Endodermal cell (in vitro differentiated cells): Measurements from ENCODE around the gene IQGAP2. TPM values are rescaled to one million over a fixed set of nuclear protein-coding genes. Genes with fewer than 3 reads are reported as not detected.
A peak's percentile ranks its signal among the peaks of the same experiment; 100 is the strongest.
"Not testable (repeated sequence)": the region's sequence is repeated elsewhere in the genome, so short reads cannot be mapped to it uniquely, and the experiment has no call there.

Source experiments
- DNase-seq: peaks from one replicate; pipeline ENCODE4 v3.0.0-alpha.2; 2017
- H3K27ac ChIP-seq: 2 replicates; pipeline ENCODE4 v1.5.1; 2013; ENCODE audit warnings: mild to moderate bottlenecking, low read depth, low read length, moderate library complexity
- H3K27me3 ChIP-seq: 2 replicates; pipeline ENCODE4 v1.6.1; 2013; ENCODE audit warnings: mild to moderate bottlenecking, low read length, moderate library complexity; ENCODE audit not compliant: insufficient read depth, control insufficient read depth, poor library complexity, severe bottlenecking
- H3K36me3 ChIP-seq: 2 replicates; pipeline ENCODE4 v1.7.0; 2013; ENCODE audit warnings: mild to moderate bottlenecking, low read length, moderate library complexity; ENCODE audit not compliant: control insufficient read depth, insufficient read depth
- H3K4me1 ChIP-seq: one replicate; pipeline ENCODE4 v1.7.0; 2013; ENCODE audit warnings: low read length; ENCODE audit not compliant: control insufficient read depth, insufficient read depth
- H3K4me3 ChIP-seq: 2 replicates; pipeline ENCODE4 v1.5.1; 2013; ENCODE audit warnings: mild to moderate bottlenecking, low read length, moderate library complexity
- H3K9ac ChIP-seq: 2 replicates; pipeline ENCODE4 v1.6.1; 2013; ENCODE audit warnings: mild to moderate bottlenecking, low read length, moderate library complexity; ENCODE audit not compliant: poor library complexity, severe bottlenecking; ENCODE audit errors: extremely low read depth
- H3K9me3 ChIP-seq: 2 replicates; pipeline ENCODE4 v1.6.1; 2013; ENCODE audit warnings: mild to moderate bottlenecking, low read length, moderate library complexity; ENCODE audit not compliant: control insufficient read depth
- H3K27ac Mint-ChIP-seq: 2 replicates; pipeline ENCODE4 v1.8.0; 2020; ENCODE audit warnings: mixed read lengths
- H3K27me3 Mint-ChIP-seq: 2 replicates; pipeline ENCODE4 v1.8.0; 2021; ENCODE audit warnings: mild to moderate bottlenecking, mixed read lengths; ENCODE audit not compliant: insufficient read depth
- H3K36me3 Mint-ChIP-seq: 2 replicates; pipeline ENCODE4 v1.8.0; 2020; ENCODE audit warnings: low read depth, mixed read lengths
- H3K4me1 Mint-ChIP-seq: 2 replicates; pipeline ENCODE4 v1.8.0; 2020; ENCODE audit warnings: mixed read lengths
- H3K4me3 Mint-ChIP-seq: 2 replicates; pipeline ENCODE4 v1.8.0; 2020; ENCODE audit warnings: mild to moderate bottlenecking, moderate library complexity, mixed read lengths
- H3K9me3 Mint-ChIP-seq: 2 replicates; pipeline ENCODE4 v1.8.0; 2020; ENCODE audit warnings: mild to moderate bottlenecking, mixed read lengths
- WGBS, 2 experiments: methylation state at CpG; one replicate each; pipeline versions ENCODE4 v1.1.5 to v1.1.7; 2013; ENCODE audit warnings: missing lambda C conversion rate in 2 of 2, mixed read lengths in 1 of 2; ENCODE audit not compliant: insufficient coverage in 1 of 2, insufficient read length in 1 of 2; 5-methylcytosine and 5-hydroxymethylcytosine counted together
- total RNA-seq, 2 donors: library from RNA; stranded (reverse); fragmentation: NEBNext Ultra II Directional in 1 of 2; extraction: Animal tissue kit (Norgen Biotek cat#: 25700) in 1 of 2; gene quantifications; 2 replicates in 1 of 2; 3 replicates in 1 of 2; pipeline ENCODE4 v1.2.1, GENCODE V29; 2021
- TF ChIP-seq, protein P1 (sequence below): fragments of 200-600 bp; sonication (generic); conservative IDR thresholded peaks from 2 replicates; pipeline ENCODE4 v1.5.0; 2021; ENCODE audit warnings: antibody characterized with exemption, mild to moderate bottlenecking

IQGAP2 gene
- total RNA-seq, 2 donors from 2014 or later: 8.3 to 19.4 TPM

- Mint-ChIP-seq H3K9me3 (no peaks in the 10 kb centered on the region), H3K27ac (peak overlapping the region; percentile 25), H3K4me3 (no peak overlapping the region), H3K27me3 (no peaks in the 10 kb centered on the region), H3K36me3 (peaks cover 19% of the 10 kb centered on the region), H3K4me1 (peaks cover 10% of the 10 kb centered on the region)
- no peaks in the 10 kb centered on the region for H3K4me1 ChIP-seq
- H3K4me3 ChIP-seq: no peak overlapping the region
- H3K27ac ChIP-seq: no peak overlapping the region
- 91 to 93% methylated on average over 3 to 4 of the region's 4 CpGs for WGBS, 2 experiments
- DNase-seq: no peak
- H3K9me3 ChIP-seq: no peaks in the 10 kb centered on the region
- no peak overlapping the region for H3K9ac ChIP-seq
- no peaks in the 10 kb centered on the region for H3K27me3 ChIP-seq
- peaks cover 8% of the 10 kb centered on the region for H3K36me3 ChIP-seq
- TF ChIP-seq, protein P1, sequence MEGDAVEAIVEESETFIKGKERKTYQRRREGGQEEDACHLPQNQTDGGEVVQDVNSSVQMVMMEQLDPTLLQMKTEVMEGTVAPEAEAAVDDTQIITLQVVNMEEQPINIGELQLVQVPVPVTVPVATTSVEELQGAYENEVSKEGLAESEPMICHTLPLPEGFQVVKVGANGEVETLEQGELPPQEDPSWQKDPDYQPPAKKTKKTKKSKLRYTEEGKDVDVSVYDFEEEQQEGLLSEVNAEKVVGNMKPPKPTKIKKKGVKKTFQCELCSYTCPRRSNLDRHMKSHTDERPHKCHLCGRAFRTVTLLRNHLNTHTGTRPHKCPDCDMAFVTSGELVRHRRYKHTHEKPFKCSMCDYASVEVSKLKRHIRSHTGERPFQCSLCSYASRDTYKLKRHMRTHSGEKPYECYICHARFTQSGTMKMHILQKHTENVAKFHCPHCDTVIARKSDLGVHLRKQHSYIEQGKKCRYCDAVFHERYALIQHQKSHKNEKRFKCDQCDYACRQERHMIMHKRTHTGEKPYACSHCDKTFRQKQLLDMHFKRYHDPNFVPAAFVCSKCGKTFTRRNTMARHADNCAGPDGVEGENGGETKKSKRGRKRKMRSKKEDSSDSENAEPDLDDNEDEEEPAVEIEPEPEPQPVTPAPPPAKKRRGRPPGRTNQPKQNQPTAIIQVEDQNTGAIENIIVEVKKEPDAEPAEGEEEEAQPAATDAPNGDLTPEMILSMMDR: no peak
Measured at GRCh38 chr5:76735762-76736545, 332.9 kb downstream of the IQGAP2 start.

DNA sequence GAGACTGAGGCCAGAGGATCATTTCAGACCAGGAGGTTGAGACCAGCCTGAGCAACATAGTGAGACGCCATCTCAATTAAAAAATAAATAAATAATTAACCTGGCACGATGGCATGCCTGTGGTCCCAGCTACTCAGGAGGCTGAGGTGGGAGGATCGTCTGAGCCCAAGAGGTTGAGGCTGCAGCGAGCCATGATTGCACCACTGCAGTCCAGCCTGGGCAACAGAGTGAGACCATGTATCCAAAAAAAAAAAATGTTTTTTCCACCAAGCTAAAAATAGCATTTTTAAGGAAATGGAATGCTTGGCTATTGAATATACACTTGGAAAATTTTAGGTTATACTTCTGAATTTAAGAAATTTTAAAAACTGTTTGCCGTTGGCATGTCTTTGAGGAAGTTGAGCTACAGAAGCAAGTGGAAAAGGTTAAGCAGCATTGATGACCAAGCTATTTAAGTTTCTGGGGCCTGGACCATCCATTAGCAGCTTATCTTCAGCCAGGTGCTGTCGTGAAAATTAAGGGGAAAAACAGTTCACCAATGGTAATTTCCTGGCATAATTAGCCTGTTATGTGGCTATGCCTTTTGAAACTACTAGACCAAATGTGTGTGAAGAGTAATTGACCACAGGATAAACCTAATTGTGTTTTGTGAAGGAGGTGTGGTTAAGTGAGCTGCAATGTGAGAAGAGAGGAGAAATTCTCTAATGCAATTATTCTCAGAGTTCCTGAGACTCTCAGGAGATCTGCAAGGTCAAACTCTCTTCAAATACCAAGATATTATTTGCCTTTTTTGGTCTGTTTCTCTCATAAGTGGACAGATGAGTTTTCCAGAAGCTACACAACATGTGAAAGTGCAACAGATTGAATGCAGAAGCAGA lies 333.8 kb downstream of the IQGAP2 start:
- Histone ChIP-seq H3K36me3 (peaks cover 8% of the 10 kb centered on the region), H3K9ac (no peak overlapping the region), H3K27me3 (no peaks in the 10 kb centered on the region), H3K4me1 (no peaks in the 10 kb centered on the region), H3K27ac (no peak overlapping the region), H3K9me3 (no peaks in the 10 kb centered on the region), H3K4me3 (no peak overlapping the region)
- Mint-ChIP-seq H3K9me3 (no peaks in the 10 kb centered on the region), H3K27me3 (no peaks in the 10 kb centered on the region), H3K4me3 (no peak overlapping the region), H3K4me1 (peaks cover 10% of the 10 kb centered on the region), H3K27ac (no peak overlapping the region), H3K36me3 (peaks cover 19% of the 10 kb centered on the region)
- no peak for DNase-seq
- 92 to 93% methylated on average over 6 of the region's 6 CpGs for WGBS, 2 experiments
- TF ChIP-seq, protein P1: no peak

- WGBS, 2 experiments: 96% methylated on average over 3 to 5 of the region's 5 CpGs
- Histone ChIP-seq H3K27ac (no peak overlapping the region), H3K9ac (no peak overlapping the region), H3K4me3 (no peak overlapping the region), H3K4me1 (no peaks in the 10 kb centered on the region), H3K9me3 (no peaks in the 10 kb centered on the region), H3K36me3 (peaks cover 7% of the 10 kb centered on the region), H3K27me3 (no peaks in the 10 kb centered on the region)
- H3K36me3 Mint-ChIP-seq: peaks cover 13% of the 10 kb centered on the region
- H3K4me1 Mint-ChIP-seq: peaks cover 10% of the 10 kb centered on the region
- DNase-seq: no peak
- TF ChIP-seq, protein P1: no peak
- no peak overlapping the region for H3K4me3 Mint-ChIP-seq
- H3K27me3 Mint-ChIP-seq: no peaks in the 10 kb centered on the region
- no peak overlapping the region for H3K27ac Mint-ChIP-seq
- no peaks in the 10 kb centered on the region for H3K9me3 Mint-ChIP-seq
Measured at GRCh38 chr5:76737846-76738245, 334.8 kb downstream of the IQGAP2 start.

DNA sequence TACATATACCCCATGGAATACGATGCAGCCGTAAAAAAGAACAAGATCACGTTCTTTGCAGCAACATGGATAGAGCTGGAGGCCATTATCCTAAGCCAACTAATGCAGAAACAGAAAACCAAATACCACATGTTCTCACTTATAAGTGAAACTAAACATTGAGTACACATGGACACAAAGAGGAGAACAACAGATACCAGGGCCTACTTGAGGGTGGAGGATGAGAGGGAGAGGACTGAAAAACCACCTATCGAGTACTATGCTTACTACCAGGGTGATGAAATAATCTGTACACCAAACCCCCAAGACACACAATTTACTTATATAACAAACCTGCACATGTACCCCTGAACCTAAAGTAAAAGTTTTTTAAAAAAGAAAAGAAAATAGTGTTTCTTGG lies 338.4 kb downstream of the IQGAP2 start:
- 95 to 100% methylated on average over 3 to 4 of the region's 4 CpGs for WGBS, 2 experiments
- H3K36me3 Mint-ChIP-seq, H3K27me3 ChIP-seq, H3K4me1 ChIP-seq, H3K27me3 Mint-ChIP-seq, H3K9me3 ChIP-seq, H3K36me3 ChIP-seq, H3K4me3 Mint-ChIP-seq, DNase-seq, H3K9ac ChIP-seq, H3K4me1 Mint-ChIP-seq, H3K9me3 Mint-ChIP-seq, H3K27ac ChIP-seq, H3K27ac Mint-ChIP-seq, H3K4me3 ChIP-seq: not testable (repeated sequence)
